Measurements from ENCODE around the gene SPHKAP. TPM values are rescaled to one million over a fixed set of nuclear protein-coding genes. Genes with fewer than 3 reads are reported as not detected.

The SPHKAP gene
- total and polyA plus RNA-seq, 2 donors (not counting 3 experiments of a cell fraction or from before 2014, with no cell fraction given) = not detected

DNA sequence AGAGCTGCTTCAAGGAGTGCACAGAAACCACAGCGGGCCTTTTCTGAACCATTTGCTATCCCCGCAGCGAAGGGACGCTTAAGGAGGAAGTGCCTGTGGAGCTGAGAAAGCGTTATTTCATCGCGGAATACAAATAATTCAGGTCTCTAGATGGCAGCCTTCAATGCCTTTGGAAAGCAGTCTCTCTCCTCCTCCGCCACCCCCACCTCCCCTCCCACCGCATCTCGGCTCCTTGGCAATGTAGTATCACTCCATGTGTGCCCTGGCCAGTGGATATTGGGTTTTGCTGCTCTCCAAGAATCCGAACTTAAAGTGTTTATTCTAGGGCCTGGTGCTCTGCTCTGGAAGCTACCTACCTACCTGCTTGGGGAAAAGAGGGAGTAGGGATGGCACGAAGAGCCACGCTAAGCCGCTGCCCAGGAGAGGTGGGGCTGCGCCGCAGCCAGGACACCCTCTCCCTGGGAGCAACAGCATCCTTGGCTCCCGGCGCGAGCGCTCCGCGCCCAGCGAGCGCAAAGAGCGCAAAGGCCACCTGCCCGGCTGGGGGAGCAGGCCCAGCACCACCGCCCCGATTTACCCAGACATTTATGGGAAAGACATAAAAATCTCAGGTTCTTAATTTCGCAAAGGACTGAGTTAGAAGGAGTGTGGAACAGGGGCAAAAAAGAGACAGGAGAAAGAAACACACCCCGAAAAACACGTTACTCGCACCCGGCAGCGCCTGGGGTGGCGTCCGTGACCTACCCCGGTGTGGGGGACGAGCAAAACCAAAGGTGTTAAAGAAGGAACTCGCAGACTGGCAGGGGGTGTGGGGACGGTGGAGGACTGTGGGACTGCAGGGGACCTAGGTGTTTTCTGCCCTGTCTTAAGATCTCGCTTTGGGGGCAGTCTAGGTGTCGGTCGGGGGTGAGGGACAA lies 1.0 kb downstream of the SPHKAP start:
- H2AFZ ChIP-seq (ENCODE audit: low read depth, low read length) = no peak overlapping the region
- DNase-seq (ENCODE audit: low read depth, low spot score) (no peak), FAIRE-seq (no peak)
- no peak for TF ChIP-seq MYC (IDR thresholded peaks at IDR 0.05; ENCODE audit: low read depth, low read length)
- no peak for TF ChIP-seq POLR2AphosphoS5 (IDR thresholded peaks at IDR 0.05; ENCODE audit: insufficient read depth, low read depth, low read length)
- TF ChIP-seq JUN (IDR thresholded peaks at IDR 0.05; ENCODE audit: borderline replicate concordance, insufficient read depth, insufficient read length, low read depth) = no peak
- no peak for TF ChIP-seq GATA2 (IDR thresholded peaks at IDR 0.05; ENCODE audit: insufficient read depth, insufficient read length, low read depth, low read length)
- TF ChIP-seq POLR2A (IDR thresholded peaks at IDR 0.05; ENCODE audit: low read depth, low read length) = no peak
- TF ChIP-seq, protein P1, sequence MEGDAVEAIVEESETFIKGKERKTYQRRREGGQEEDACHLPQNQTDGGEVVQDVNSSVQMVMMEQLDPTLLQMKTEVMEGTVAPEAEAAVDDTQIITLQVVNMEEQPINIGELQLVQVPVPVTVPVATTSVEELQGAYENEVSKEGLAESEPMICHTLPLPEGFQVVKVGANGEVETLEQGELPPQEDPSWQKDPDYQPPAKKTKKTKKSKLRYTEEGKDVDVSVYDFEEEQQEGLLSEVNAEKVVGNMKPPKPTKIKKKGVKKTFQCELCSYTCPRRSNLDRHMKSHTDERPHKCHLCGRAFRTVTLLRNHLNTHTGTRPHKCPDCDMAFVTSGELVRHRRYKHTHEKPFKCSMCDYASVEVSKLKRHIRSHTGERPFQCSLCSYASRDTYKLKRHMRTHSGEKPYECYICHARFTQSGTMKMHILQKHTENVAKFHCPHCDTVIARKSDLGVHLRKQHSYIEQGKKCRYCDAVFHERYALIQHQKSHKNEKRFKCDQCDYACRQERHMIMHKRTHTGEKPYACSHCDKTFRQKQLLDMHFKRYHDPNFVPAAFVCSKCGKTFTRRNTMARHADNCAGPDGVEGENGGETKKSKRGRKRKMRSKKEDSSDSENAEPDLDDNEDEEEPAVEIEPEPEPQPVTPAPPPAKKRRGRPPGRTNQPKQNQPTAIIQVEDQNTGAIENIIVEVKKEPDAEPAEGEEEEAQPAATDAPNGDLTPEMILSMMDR (IDR thresholded peaks at IDR 0.05; ENCODE audit: extremely low read depth in 1 of 2, insufficient read depth in 1 of 2, low read depth in 1 of 2, low read length in 2 of 2) = no peak
- no peak for TF ChIP-seq EZH2 (IDR thresholded peaks at IDR 0.05; ENCODE audit: borderline replicate concordance, low read depth, low read length, severe bottlenecking)
- TF ChIP-seq FOS (IDR thresholded peaks at IDR 0.05; ENCODE audit: borderline replicate concordance, insufficient read depth, low read length) = no peak
- TF ChIP-seq, protein P2, sequence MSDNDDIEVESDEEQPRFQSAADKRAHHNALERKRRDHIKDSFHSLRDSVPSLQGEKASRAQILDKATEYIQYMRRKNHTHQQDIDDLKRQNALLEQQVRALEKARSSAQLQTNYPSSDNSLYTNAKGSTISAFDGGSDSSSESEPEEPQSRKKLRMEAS (IDR thresholded peaks at IDR 0.05; ENCODE audit: insufficient read depth, insufficient read length) = no peak
- no TSS peak for BruUV-seq (replicated peaks)
- no peak overlapping the region for H3K9ac ChIP-seq (replicated peaks; ENCODE audit: extremely low read depth, insufficient read depth, low read length)
- dilution Hi-C loops (cut with MboI; ENCODE audit: extremely low pct_ligation_motif_present, low sequenced_read_pairs) = no loop called here
- H3K36me3 ChIP-seq (ENCODE audit: control insufficient read depth in 2 of 2, extremely low read depth in 1 of 2, insufficient read depth in 2 of 2, low read length in 2 of 2) = no peaks in the 10 kb centered on the region
- H4K20me1 ChIP-seq (replicated peaks; ENCODE audit: control insufficient read depth, extremely low read depth, insufficient read depth, low read length) = no peaks in the 10 kb centered on the region
- intact Hi-C loops (cut with micrococcal nuclease) = no loop called here
- no peaks in the 10 kb centered on the region for H3K27me3 ChIP-seq (ENCODE audit: control insufficient read depth in 2 of 2, insufficient read depth in 2 of 2, low read length in 2 of 2)
- CTCF ChIA-PET = no interaction called here
- H3K4me2 ChIP-seq (ENCODE audit: insufficient read depth, low read length) = no peak overlapping the region
- no peak overlapping the region for H3K4me3 ChIP-seq (replicated peaks in 1 of 3; ENCODE audit: insufficient read depth in 1 of 3, low read depth in 1 of 3, low read length in 3 of 3)
- no peaks in the 10 kb centered on the region for H3K4me1 ChIP-seq (ENCODE audit: control insufficient read depth, extremely low read depth, insufficient read depth, low read length)
- no peaks in the 10 kb centered on the region for H3K9me1 ChIP-seq (replicated peaks; ENCODE audit: control insufficient read depth, extremely low read depth, insufficient read depth, low read length)
- POLR2A ChIA-PET = no interaction called here
- no peak overlapping the region for H3K27ac ChIP-seq (ENCODE audit: insufficient read depth, low read depth, low read length)
- no peaks in the 10 kb centered on the region for H3K9me3 ChIP-seq (replicated peaks; ENCODE audit: control insufficient read depth, insufficient read depth, low read length)
- H3K79me2 ChIP-seq (ENCODE audit: control insufficient read depth, insufficient read depth, low read length) = no peaks in the 10 kb centered on the region

All from endothelial cell of umbilical vein (primary cell).